ENCODE measurements around the gene SMIM5. TPM values are rescaled to one million over a fixed set of nuclear protein-coding genes. Genes with fewer than 3 reads are reported as not detected.

SMIM5 gene
- total and polyA plus RNA-seq, 8 donors = 1.0 to 3.4 (median 1.8) TPM

GRCh38 chr17:75589012-75589918, 44.0 kb upstream of the SMIM5 start:
- intact Hi-C loops (cut with DNase I) = loop anchor here in 1 of 2 donors (10.0 kb wide), 1 partner anchor 64 kb away; the partner anchor contains the start of gene LLGL2
- no peaks in the 10 kb centered on the region for H3K36me3 ChIP-seq
- no peaks in the 10 kb centered on the region for H3K27me3 ChIP-seq
- TF ChIP-seq CTCF (IDR thresholded peaks at IDR 0.05) = peak; percentile 62 to 82
- peaks cover 8 to 23% of the 10 kb centered on the region in 2 donors for H3K4me1 ChIP-seq
- peak; percentile 90 for ATAC-seq
- peak overlapping the region; percentile 57 to 61 for H3K4me3 ChIP-seq
- no peaks in the 10 kb centered on the region for H3K9me3 ChIP-seq
- peak overlapping the region; percentile 93 to 97 for H3K27ac ChIP-seq
- peak; percentile 92 to 100 (median 96) for DNase-seq

- Histone ChIP-seq H3K27ac (peak overlapping the region in 1 of 2 donors; percentile 97), H3K36me3 (no peaks in the 10 kb centered on the region), H3K9me3 (no peaks in the 10 kb centered on the region), H3K27me3 (no peaks in the 10 kb centered on the region), H3K4me1 (peaks cover 8 to 23% of the 10 kb centered on the region in 2 donors), H3K4me3 (peak overlapping the region; percentile 52 to 61)
- intact Hi-C loops (cut with DNase I) = loop anchor here in 1 of 2 donors (10.0 kb wide), 1 partner anchor 65 kb away; the partner anchor contains the start of gene LLGL2
- DNase-seq (no peak), ATAC-seq (no peak)
- TF ChIP-seq CTCF (IDR thresholded peaks at IDR 0.05) = no peak
These were observed 43.3 kb upstream of the SMIM5 start for GRCh38 chr17:75589919-75590303.

GRCh38 chr17:75590314-75590761, 42.9 kb upstream of the SMIM5 start:
- Histone ChIP-seq H3K27me3 (no peaks in the 10 kb centered on the region), H3K9me3 (no peaks in the 10 kb centered on the region), H3K36me3 (no peaks in the 10 kb centered on the region), H3K27ac (no peak overlapping the region), H3K4me3 (no peak overlapping the region), H3K4me1 (peaks cover 8 to 23% of the 10 kb centered on the region in 2 donors)
- no peak for DNase-seq
- TF ChIP-seq CTCF (IDR thresholded peaks at IDR 0.05) = no peak
- intact Hi-C loops (cut with DNase I) = no loop called here
- no peak for ATAC-seq

GRCh38 chr17:75590849-75591721, 42.1 kb upstream of the SMIM5 start:
- Histone ChIP-seq H3K27me3 (no peaks in the 10 kb centered on the region), H3K4me1 (peaks cover 8 to 23% of the 10 kb centered on the region in 2 donors), H3K9me3 (no peaks in the 10 kb centered on the region), H3K4me3 (no peak overlapping the region), H3K27ac (no peak overlapping the region), H3K36me3 (no peaks in the 10 kb centered on the region)
- DNase-seq = no peak
- intact Hi-C loops (cut with DNase I) = no loop called here
- TF ChIP-seq CTCF (IDR thresholded peaks at IDR 0.05) = no peak
- no peak for ATAC-seq
